A673 (cell line): ENCODE measurements around the gene SLC15A4. TPM values are rescaled to one million over a fixed set of nuclear protein-coding genes. Genes with fewer than 3 reads are reported as not detected.

Experiments
- BruUV-seq: library from RNA; stranded (reverse); fragments of 400-500 nt; replicated peaks from 2 replicates; lab custom pipeline; 2021; lab: Mats Ljungman, UMichigan
- CTCF ChIA-PET: fragments of 300-600 bp; sonication (Branson Sonifier 250); formaldehyde crosslinking; loops from one replicate; lab custom pipeline; 2022; ENCODE audit warnings: antibody characterized with exemption; lab: Charles Lee
- POLR2A ChIA-PET: fragments of 300-600 bp; sonication (Branson Sonifier 250); formaldehyde crosslinking; loops from one replicate; lab custom pipeline; 2022; ENCODE audit warnings: antibody characterized with exemption; ENCODE audit not compliant: low non-redundant PET; lab: Charles Lee
- DNase-seq: peaks from one replicate; pipeline ENCODE4 v3.0.0-alpha.2; 2015; ENCODE audit warnings: low spot score
- H3K27ac ChIP-seq: fragments of 200-600 bp; sonication (generic); 2 replicates; pipeline ENCODE4 v1.5.1; 2016; ENCODE audit warnings: mixed run types, low read depth, mild to moderate bottlenecking, mixed read lengths, antibody characterized with exemption, low read length; ENCODE audit not compliant: poor library complexity, severe bottlenecking
- H3K27me3 ChIP-seq: fragments of 200-600 bp; sonication (generic); replicated peaks from 2 replicates; pipeline ENCODE4 v1.6.1; 2017; ENCODE audit warnings: mixed run types, low read depth, mild to moderate bottlenecking, mixed read lengths, antibody characterized with exemption, low read length; ENCODE audit not compliant: insufficient read depth, poor library complexity
- H3K36me3 ChIP-seq: fragments of 200-600 bp; sonication (generic); 2 replicates; pipeline ENCODE4 v1.6.1; 2016; ENCODE audit warnings: mixed run types, mild to moderate bottlenecking, mixed read lengths, antibody characterized with exemption, low read length; ENCODE audit not compliant: insufficient read depth, poor library complexity, severe bottlenecking
- H3K4me1 ChIP-seq: fragments of 200-600 bp; sonication (generic); 2 replicates; pipeline ENCODE4 v1.6.1; 2017; ENCODE audit warnings: mixed run types, mild to moderate bottlenecking, mixed read lengths, antibody characterized with exemption, low read length; ENCODE audit not compliant: insufficient read depth, poor library complexity, severe bottlenecking
- H3K4me3 ChIP-seq: fragments of 200-600 bp; sonication (generic); 2 replicates; pipeline ENCODE4 v1.5.1; 2016; ENCODE audit warnings: low read depth, mixed run types, mild to moderate bottlenecking, mixed read lengths, low read length; ENCODE audit not compliant: poor library complexity, severe bottlenecking
- H3K9me3 ChIP-seq: fragments of 200-600 bp; sonication (generic); 2 replicates; pipeline ENCODE4 v1.6.1; 2016; ENCODE audit warnings: mixed run types, low read depth, mild to moderate bottlenecking, mixed read lengths, antibody characterized with exemption, low read length; ENCODE audit not compliant: poor library complexity, severe bottlenecking
- EZH2 ChIP-seq: fragments of 200-600 bp; sonication (generic); IDR thresholded peaks from 2 replicates; pipeline ENCODE4 v1.6.1; 2017; ENCODE audit warnings: borderline replicate concordance, low read depth, mild to moderate bottlenecking, mixed read lengths, antibody characterized with exemption, low read length; ENCODE audit not compliant: poor library complexity, severe bottlenecking
- intact Hi-C: fragments of 100-400 bp; cut with micrococcal nuclease; formaldehyde crosslinking; loops from one replicate; pipeline ENCODE4 v1.10.0; 2022; ENCODE audit not compliant: unreplicated experiment
- total RNA-seq: library from RNA; stranded (reverse); gene quantifications from 2 replicates; pipeline ENCODE4 v1.2.3, GENCODE V29; 2021
- TF ChIP-seq, protein P1 (sequence below): fragments of 300-800, 200-600 bp; sonication (generic); conservative IDR thresholded peaks from 2 replicates; pipeline ENCODE4 v1.5.1; 2017; ENCODE audit warnings: low read depth, mild to moderate bottlenecking, antibody characterized with exemption, low read length, moderate library complexity, mixed read lengths

SLC15A4 gene
- total RNA-seq, 1 experiment from 2014 or later, result 20.3 TPM

DNA sequence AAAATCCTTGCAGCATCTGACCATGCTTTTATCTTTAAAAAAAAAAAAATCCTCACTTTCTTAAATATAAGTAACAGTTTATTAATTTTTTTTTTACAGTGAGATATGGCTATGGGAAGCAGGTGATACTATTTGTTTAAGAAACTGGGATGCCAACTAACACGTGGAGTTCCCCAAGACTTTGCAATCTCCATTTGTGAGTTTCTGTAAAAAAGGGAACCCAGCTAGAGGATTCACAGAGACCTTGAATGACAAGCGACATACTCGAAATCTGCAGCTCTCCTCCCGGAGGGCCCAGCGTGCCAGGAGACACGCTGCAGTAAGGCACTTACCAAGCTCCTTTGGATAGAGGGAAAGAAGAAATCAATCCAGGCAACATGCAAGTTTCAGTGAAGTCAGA is 30.1 kb downstream of the SLC15A4 start:
- DNase-seq, result no peak
- no peak for TF ChIP-seq EZH2
- TF ChIP-seq, protein P1, sequence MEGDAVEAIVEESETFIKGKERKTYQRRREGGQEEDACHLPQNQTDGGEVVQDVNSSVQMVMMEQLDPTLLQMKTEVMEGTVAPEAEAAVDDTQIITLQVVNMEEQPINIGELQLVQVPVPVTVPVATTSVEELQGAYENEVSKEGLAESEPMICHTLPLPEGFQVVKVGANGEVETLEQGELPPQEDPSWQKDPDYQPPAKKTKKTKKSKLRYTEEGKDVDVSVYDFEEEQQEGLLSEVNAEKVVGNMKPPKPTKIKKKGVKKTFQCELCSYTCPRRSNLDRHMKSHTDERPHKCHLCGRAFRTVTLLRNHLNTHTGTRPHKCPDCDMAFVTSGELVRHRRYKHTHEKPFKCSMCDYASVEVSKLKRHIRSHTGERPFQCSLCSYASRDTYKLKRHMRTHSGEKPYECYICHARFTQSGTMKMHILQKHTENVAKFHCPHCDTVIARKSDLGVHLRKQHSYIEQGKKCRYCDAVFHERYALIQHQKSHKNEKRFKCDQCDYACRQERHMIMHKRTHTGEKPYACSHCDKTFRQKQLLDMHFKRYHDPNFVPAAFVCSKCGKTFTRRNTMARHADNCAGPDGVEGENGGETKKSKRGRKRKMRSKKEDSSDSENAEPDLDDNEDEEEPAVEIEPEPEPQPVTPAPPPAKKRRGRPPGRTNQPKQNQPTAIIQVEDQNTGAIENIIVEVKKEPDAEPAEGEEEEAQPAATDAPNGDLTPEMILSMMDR, result no peak
- ChIA-PET POLR2A (no interaction called here), CTCF (no interaction called here)
- Histone ChIP-seq H3K27me3 (no peaks in the 10 kb centered on the region), H3K4me1 (peaks cover 24% of the 10 kb centered on the region), H3K27ac (no peak overlapping the region), H3K36me3 (peaks cover 51% of the 10 kb centered on the region), H3K9me3 (no peaks in the 10 kb centered on the region), H3K4me3 (no peak overlapping the region)
- no TSS peak for BruUV-seq
- intact Hi-C loops, result no loop called here

DNA sequence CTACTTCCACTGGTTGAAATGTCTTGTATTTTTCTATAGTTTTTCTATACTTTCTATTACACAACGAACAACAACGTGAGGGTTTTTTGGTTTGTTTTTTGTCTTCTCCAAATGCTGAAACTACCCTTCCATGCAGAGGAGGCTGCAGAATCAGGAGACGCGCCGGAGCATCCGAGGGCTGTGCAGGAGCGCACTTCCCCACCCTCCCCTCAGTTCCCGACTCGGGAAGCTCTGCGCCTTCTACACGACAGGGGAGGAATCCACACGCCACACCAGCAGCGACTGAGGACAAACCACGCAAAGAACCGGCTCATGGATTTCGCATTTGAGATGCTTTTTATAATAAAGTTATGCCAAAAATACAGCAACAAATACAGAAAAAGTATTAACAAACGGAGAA is 30.9 kb downstream of the SLC15A4 start:
- Histone ChIP-seq H3K27me3 (no peaks in the 10 kb centered on the region), H3K27ac (no peak overlapping the region), H3K36me3 (peaks cover 43% of the 10 kb centered on the region), H3K4me3 (no peak overlapping the region), H3K4me1 (peaks cover 20% of the 10 kb centered on the region), H3K9me3 (no peaks in the 10 kb centered on the region)
- TF ChIP-seq, protein P1, result no peak
- TF ChIP-seq EZH2, result no peak
- ChIA-PET POLR2A (no interaction called here), CTCF (no interaction called here)
- no peak for DNase-seq
- intact Hi-C loops, result no loop called here
- BruUV-seq, result no TSS peak

DNA sequence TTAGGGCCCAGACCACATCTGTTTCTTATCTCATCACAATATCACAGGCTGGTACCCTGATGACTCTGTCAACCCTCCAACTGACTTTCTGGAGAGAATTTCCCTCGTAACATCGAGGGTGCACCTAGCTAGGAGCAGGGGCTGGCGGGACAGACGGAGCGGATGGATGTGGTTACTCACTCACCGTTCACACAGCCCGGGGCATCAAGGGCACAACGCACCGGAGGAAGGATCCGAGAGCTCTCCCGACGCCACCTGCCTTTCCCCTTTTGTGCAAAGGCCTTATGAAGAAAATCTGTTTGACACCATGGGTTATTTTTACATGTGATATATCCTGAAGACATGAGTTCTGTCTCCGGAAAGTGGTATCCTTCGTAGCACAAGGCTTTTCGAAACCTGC is 31.4 kb downstream of the SLC15A4 start:
- Histone ChIP-seq H3K27ac (no peak overlapping the region), H3K4me3 (no peak overlapping the region), H3K27me3 (no peaks in the 10 kb centered on the region), H3K4me1 (peaks cover 15% of the 10 kb centered on the region), H3K9me3 (no peaks in the 10 kb centered on the region), H3K36me3 (peaks cover 39% of the 10 kb centered on the region)
- intact Hi-C loops, result no loop called here
- BruUV-seq, result no TSS peak
- POLR2A ChIA-PET, result no interaction called here
- no peak for DNase-seq
- TF ChIP-seq EZH2, result no peak
- TF ChIP-seq, protein P1, result no peak
- CTCF ChIA-PET, result no interaction called here
